Activated CD8-positive, alpha-beta T cell treated with anti-CD3 and anti-CD28 coated beads for 36 hours (primary cell): ENCODE results near the gene CNN2. TPM values are rescaled to one million over a fixed set of nuclear protein-coding genes. Genes with fewer than 3 reads are reported as not detected.

ENCODE experiments used
- ATAC-seq: fragments of 200-7000 bp; cut with Tn5 transposase; one replicate; pipeline ENCODE4 v1.10.0; 2021; ENCODE audit warnings: mild to moderate bottlenecking, moderate library complexity
- CTCF ChIA-PET: fragments of 350-600 bp; sonication (Branson Sonifier 250); formaldehyde crosslinking; loops from one replicate; lab custom pipeline; 2021; ENCODE audit warnings: antibody characterized with exemption; lab: Charles Lee
- POLR2A ChIA-PET: fragments of 350-600 bp; sonication (Branson Sonifier 250); formaldehyde crosslinking; loops from one replicate; lab custom pipeline; 2021; ENCODE audit warnings: antibody characterized with exemption; lab: Charles Lee
- DNase-seq: peaks from one replicate; pipeline ENCODE4 v3.0.0-alpha.2; 2020
- H3K27ac Mint-ChIP-seq: one replicate; pipeline ENCODE4 v1.8.0; 2021; ENCODE audit warnings: mild to moderate bottlenecking, mixed read lengths
- H3K27me3 Mint-ChIP-seq: one replicate; pipeline ENCODE4 v1.8.0; 2021; ENCODE audit warnings: mixed read lengths
- H3K36me3 Mint-ChIP-seq: one replicate; pipeline ENCODE4 v1.8.0; 2021; ENCODE audit warnings: low read depth, mixed read lengths
- H3K4me1 Mint-ChIP-seq: one replicate; pipeline ENCODE4 v1.8.0; 2021; ENCODE audit warnings: low read depth, mixed read lengths
- H3K4me3 Mint-ChIP-seq: one replicate; pipeline ENCODE4 v1.8.0; 2021; ENCODE audit warnings: mild to moderate bottlenecking, moderate library complexity, mixed read lengths
- H3K9me3 Mint-ChIP-seq: one replicate; pipeline ENCODE4 v1.8.0; 2021; ENCODE audit warnings: mixed read lengths
- intact Hi-C: fragments of 100-400 bp; cut with micrococcal nuclease; formaldehyde crosslinking; loops from one replicate; pipeline ENCODE4 v1.10.0; 2022
- total RNA-seq, 2 experiments: library from RNA; stranded (reverse); gene quantifications; one replicate each; pipeline ENCODE4 v1.2.3, GENCODE V29; 2021
- TF ChIP-seq, protein P1 (sequence below): fragments of 200-600 bp; IDR thresholded peaks from one replicate; pipeline ENCODE4 v1.8.0; 2022; ENCODE audit warnings: antibody characterized with exemption, mild to moderate bottlenecking

The CNN2 gene
- total RNA-seq, 2 experiments from 2014 or later, result 97.4 to 98.3 TPM

DNA sequence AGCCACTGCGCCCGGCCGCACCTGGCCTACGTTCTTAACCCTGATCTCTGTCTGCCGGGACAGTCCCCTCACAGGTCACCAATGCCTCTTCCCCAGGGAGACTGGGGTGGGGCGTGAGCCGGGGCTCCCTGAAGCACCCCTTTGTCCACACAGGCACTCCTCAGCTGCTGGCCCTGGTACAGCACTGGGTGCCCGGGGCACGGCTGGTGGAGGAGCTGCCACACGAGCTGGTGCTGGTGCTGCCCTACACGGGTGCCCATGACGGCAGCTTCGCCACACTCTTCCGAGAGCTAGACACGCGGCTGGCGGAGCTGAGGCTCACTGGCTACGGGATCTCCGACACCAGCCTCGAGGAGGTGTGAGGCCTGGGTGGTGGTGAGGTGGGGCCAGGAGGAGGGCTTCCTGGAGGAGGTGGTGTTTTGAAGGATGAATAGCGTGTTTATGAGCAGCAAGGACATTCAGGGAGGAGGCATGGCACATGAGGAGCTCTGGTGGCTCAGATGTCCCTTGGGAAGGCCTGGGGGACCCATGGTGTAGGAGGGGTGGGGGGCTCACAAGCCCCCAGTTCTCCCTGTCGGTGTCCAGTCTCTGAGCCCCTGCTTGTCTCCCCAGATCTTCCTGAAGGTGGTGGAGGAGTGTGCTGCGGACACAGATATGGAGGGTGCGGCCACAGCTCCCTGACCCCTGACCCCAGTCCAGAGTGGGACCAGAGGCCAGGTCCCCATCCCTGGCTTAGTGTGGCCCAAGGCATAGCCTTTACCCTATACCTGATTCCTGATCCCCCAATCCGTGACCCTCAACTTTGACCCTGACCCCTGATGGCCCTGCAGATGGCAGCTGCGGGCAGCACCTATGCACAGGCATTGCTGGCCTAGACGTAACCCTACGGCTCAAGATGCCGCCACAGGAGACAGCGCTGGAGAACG, 27.0 kb downstream of the CNN2 start:
- Mint-ChIP-seq H3K36me3 (peaks cover 29% of the 10 kb centered on the region), H3K9me3 (peaks cover 14% of the 10 kb centered on the region), H3K27ac (no peak overlapping the region), H3K4me3 (no peak overlapping the region), H3K4me1 (peaks cover 19% of the 10 kb centered on the region), H3K27me3 (no peaks in the 10 kb centered on the region)
- DNase-seq (no peak), ATAC-seq (no peak)
- TF ChIP-seq, protein P1, sequence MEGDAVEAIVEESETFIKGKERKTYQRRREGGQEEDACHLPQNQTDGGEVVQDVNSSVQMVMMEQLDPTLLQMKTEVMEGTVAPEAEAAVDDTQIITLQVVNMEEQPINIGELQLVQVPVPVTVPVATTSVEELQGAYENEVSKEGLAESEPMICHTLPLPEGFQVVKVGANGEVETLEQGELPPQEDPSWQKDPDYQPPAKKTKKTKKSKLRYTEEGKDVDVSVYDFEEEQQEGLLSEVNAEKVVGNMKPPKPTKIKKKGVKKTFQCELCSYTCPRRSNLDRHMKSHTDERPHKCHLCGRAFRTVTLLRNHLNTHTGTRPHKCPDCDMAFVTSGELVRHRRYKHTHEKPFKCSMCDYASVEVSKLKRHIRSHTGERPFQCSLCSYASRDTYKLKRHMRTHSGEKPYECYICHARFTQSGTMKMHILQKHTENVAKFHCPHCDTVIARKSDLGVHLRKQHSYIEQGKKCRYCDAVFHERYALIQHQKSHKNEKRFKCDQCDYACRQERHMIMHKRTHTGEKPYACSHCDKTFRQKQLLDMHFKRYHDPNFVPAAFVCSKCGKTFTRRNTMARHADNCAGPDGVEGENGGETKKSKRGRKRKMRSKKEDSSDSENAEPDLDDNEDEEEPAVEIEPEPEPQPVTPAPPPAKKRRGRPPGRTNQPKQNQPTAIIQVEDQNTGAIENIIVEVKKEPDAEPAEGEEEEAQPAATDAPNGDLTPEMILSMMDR, result no peak
- intact Hi-C loops, result no loop called here
- ChIA-PET CTCF (interaction anchor here (2.2 kb wide), 1 partner anchor 11 kb away, joined by 5 read pairs; no protein-coding TSS in a partner anchor), POLR2A (interaction anchor here (1.5 to 1.6 kb wide), 2 partner anchors 11 to 13 kb away, joined by 3 to 4 read pairs; no protein-coding TSS in a partner anchor)

DNA sequence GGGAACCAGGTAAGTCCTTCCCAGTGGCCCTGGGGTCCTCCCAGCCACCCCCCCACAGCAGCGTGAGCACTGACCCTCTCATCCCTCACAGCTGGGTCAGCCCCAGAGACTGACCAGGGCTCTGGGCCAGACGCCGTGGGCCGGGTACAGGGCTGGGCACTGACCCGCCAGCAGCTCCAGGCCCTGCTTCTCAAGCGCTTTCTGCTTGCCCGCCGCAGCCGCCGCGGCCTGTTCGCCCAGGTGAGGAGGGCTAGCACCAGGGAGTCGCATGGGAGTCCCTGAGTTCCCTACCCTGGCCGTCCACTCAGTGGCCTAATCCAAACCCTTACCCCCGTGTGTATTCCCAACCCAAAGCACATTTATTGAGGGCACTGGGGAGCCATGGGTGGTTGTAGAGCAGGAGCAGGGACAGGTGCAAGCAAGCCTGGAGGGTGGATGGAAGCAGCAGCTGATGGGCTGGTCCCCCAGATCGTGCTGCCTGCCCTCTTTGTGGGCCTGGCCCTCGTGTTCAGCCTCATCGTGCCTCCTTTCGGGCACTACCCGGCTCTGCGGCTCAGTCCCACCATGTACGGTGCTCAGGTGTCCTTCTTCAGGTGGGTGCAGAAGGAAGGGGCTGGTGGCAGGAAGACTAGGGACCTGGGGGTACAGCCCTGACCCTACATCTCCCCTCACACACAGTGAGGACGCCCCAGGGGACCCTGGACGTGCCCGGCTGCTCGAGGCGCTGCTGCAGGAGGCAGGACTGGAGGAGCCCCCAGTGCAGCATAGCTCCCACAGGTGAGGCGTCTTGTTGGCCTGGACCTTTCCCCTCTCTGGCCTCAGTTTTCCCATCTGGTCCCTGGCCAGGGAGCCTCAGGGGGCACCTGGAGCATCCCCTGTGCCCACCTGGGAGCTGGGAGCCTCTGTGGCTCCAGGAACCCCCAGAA, 28.0 kb downstream of the CNN2 start:
- ChIA-PET POLR2A (interaction anchor here (0.6 to 1.6 kb wide), 4 partner anchors 10 to 49 kb away, joined by 3 to 4 read pairs (median 3); partner anchors contain the start of gene GPX4), CTCF (interaction anchor here (2.2 kb wide), 1 partner anchor 10 kb away, joined by 5 read pairs; no protein-coding TSS in a partner anchor)
- Mint-ChIP-seq H3K27ac (no peak overlapping the region), H3K4me1 (peaks cover 20% of the 10 kb centered on the region), H3K9me3 (peaks cover 14% of the 10 kb centered on the region), H3K4me3 (no peak overlapping the region), H3K27me3 (no peaks in the 10 kb centered on the region), H3K36me3 (peaks cover 31% of the 10 kb centered on the region)
- TF ChIP-seq, protein P1, result no peak
- intact Hi-C loops, result no loop called here
- DNase-seq (no peak), ATAC-seq (no peak)

DNA sequence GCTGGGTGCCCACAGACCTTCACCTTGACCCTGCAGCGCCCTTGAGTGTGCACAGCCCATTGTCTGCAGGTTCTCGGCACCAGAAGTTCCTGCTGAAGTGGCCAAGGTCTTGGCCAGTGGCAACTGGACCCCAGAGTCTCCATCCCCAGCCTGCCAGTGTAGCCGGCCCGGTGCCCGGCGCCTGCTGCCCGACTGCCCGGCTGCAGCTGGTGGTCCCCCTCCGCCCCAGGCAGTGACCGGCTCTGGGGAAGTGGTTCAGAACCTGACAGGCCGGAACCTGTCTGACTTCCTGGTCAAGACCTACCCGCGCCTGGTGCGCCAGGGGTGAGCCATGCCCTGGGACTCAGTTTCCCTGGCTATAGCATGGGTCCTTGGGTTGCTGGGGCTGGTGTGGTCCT, 28.6 kb downstream of the CNN2 start:
- no peak for DNase-seq
- TF ChIP-seq, protein P1, result no peak
- intact Hi-C loops, result no loop called here
- CTCF ChIA-PET, result no interaction called here
- Mint-ChIP-seq H3K9me3 (peaks cover 14% of the 10 kb centered on the region), H3K36me3 (peaks cover 34% of the 10 kb centered on the region), H3K27ac (no peak overlapping the region), H3K4me3 (no peak overlapping the region), H3K4me1 (peaks cover 20% of the 10 kb centered on the region), H3K27me3 (no peaks in the 10 kb centered on the region)
- POLR2A ChIA-PET, result interaction anchor here (0.6 to 1.9 kb wide), 4 partner anchors 11 to 48 kb away, joined by 3 to 5 read pairs (median 3); partner anchors contain the start of gene GPX4
- ATAC-seq, result no peak

DNA sequence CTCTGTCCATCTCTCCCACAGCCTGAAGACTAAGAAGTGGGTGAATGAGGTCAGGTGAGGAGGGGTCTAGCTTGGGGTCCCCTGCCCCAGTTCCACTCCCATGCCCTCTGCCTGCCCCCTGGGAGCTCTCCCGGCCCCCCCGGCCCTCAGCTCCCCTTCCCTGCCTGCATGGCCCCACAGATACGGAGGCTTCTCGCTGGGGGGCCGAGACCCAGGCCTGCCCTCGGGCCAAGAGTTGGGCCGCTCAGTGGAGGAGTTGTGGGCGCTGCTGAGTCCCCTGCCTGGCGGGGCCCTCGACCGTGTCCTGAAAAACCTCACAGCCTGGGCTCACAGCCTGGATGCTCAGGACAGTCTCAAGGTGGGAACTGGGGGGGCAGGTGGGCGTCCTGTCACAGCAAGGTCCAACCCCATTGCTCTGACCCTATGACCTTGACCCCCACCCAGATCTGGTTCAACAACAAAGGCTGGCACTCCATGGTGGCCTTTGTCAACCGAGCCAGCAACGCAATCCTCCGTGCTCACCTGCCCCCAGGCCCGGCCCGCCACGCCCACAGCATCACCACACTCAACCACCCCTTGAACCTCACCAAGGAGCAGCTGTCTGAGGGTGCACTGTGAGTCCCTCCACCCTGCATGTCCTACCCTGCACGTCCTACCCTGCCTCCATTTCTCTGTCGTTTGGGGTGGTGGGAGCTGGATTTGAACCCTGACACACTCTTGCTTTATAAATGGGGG, 29.6 kb downstream of the CNN2 start:
- Mint-ChIP-seq H3K4me3 (no peak overlapping the region), H3K36me3 (peaks cover 34% of the 10 kb centered on the region), H3K4me1 (peaks cover 20% of the 10 kb centered on the region), H3K27me3 (no peaks in the 10 kb centered on the region), H3K9me3 (peaks cover 14% of the 10 kb centered on the region), H3K27ac (peak overlapping the region; percentile 16)
- DNase-seq, result no peak
- TF ChIP-seq, protein P1, result no peak
- no peak for ATAC-seq
- intact Hi-C loops, result no loop called here
- ChIA-PET POLR2A (interaction anchor here (0.6 to 1.9 kb wide), 6 partner anchors 12 to 47 kb away, joined by 3 to 5 read pairs (median 3); partner anchors contain the start of genes ARHGAP45 and GPX4), CTCF (interaction anchor here (0.8 to 3.3 kb wide), 3 partner anchors 10 to 211 kb away, joined by 3 to 14 read pairs (median 3); partner anchors contain the start of gene ARHGAP45)
